ENCODE data around the gene DHCR7. TPM values are rescaled to one million over a fixed set of nuclear protein-coding genes. Genes with fewer than 3 reads are reported as not detected.

DHCR7 gene
- total and polyA plus RNA-seq, 7 donors, result 4.9 to 15.1 (median 8.4) TPM

GRCh38 chr11:71446150-71446549 lies 2.0 kb downstream of the DHCR7 start:
- H3K4me3 ChIP-seq, result no peak overlapping the region
- peaks cover 3% of the 10 kb centered on the region for H3K4me1 ChIP-seq
- intact Hi-C loops (cut with DNase I), result no loop called here
- no peak for TF ChIP-seq CTCF (IDR thresholded peaks at IDR 0.05)
- H3K9me3 ChIP-seq, result no peaks in the 10 kb centered on the region
- WGBS, 3 donors, result 94 to 96% (median 96%) methylated on average over 1 of the region's 1 CpG
- H3K36me3 ChIP-seq (ENCODE audit: insufficient read depth in 1 of 2, low read depth in 1 of 2), result peaks cover 2 to 38% of the 10 kb centered on the region in 2 donors
- ATAC-seq, result no peak
- no peak overlapping the region for H3K27ac ChIP-seq
- DNase-seq, result no peak
- H3K27me3 ChIP-seq (ENCODE audit: insufficient read depth in 3 of 3, low read length in 2 of 3), result no peaks in the 10 kb centered on the region

GRCh38 chr11:71444811-71445210 lies 3.4 kb downstream of the DHCR7 start:
- ATAC-seq (no peak), DNase-seq (no peak)
- H3K27ac ChIP-seq, result no peak overlapping the region
- H3K27me3 ChIP-seq (ENCODE audit: insufficient read depth in 3 of 3, low read length in 2 of 3), result no peaks in the 10 kb centered on the region
- 93 to 99% (median 96%) methylated on average over 6 of the region's 6 CpGs for WGBS, 3 donors
- H3K4me1 ChIP-seq, result no peaks in the 10 kb centered on the region
- peaks cover 2 to 48% of the 10 kb centered on the region in 2 donors for H3K36me3 ChIP-seq (ENCODE audit: insufficient read depth in 1 of 2, low read depth in 1 of 2)
- no peak for TF ChIP-seq CTCF (IDR thresholded peaks at IDR 0.05)
- no peaks in the 10 kb centered on the region for H3K9me3 ChIP-seq
- H3K4me3 ChIP-seq, result no peak overlapping the region
- intact Hi-C loops (cut with DNase I), result no loop called here

GRCh38 chr11:71443736-71444445 lies 4.3 kb downstream of the DHCR7 start:
- DNase-seq (no peak), ATAC-seq (no peak)
- Histone ChIP-seq H3K9me3 (no peaks in the 10 kb centered on the region), H3K4me3 (no peak overlapping the region), H3K36me3 (ENCODE audit: insufficient read depth in 1 of 2, low read depth in 1 of 2) (peaks cover 6 to 56% of the 10 kb centered on the region in 2 donors), H3K27ac (no peak overlapping the region), H3K27me3 (ENCODE audit: insufficient read depth in 3 of 3, low read length in 2 of 3) (no peaks in the 10 kb centered on the region), H3K4me1 (no peaks in the 10 kb centered on the region)
- intact Hi-C loops (cut with DNase I), result no loop called here
- 94 to 96% (median 94%) methylated on average over 20 of the region's 20 CpGs for WGBS, 3 donors
- TF ChIP-seq CTCF (IDR thresholded peaks at IDR 0.05), result no peak

- H3K27ac ChIP-seq, result no peak overlapping the region
- ATAC-seq, result no peak
- intact Hi-C loops (cut with DNase I), result no loop called here
- WGBS, 3 donors, result 96 to 98% (median 98%) methylated on average over 5 of the region's 5 CpGs
- no peak overlapping the region for H3K4me3 ChIP-seq
- H3K4me1 ChIP-seq, result no peaks in the 10 kb centered on the region
- H3K36me3 ChIP-seq (ENCODE audit: insufficient read depth in 1 of 2, low read depth in 1 of 2), result peaks cover 10 to 63% of the 10 kb centered on the region in 2 donors
- H3K9me3 ChIP-seq, result no peaks in the 10 kb centered on the region
- no peak for DNase-seq
- H3K27me3 ChIP-seq (ENCODE audit: insufficient read depth in 3 of 3, low read length in 2 of 3), result no peaks in the 10 kb centered on the region
- no peak for TF ChIP-seq CTCF (IDR thresholded peaks at IDR 0.05)
Observed at GRCh38 chr11:71442880-71443279, 5.3 kb downstream of the DHCR7 start.

GRCh38 chr11:71442123-71442522 lies 6.1 kb downstream of the DHCR7 start:
- WGBS, 3 donors, result 90 to 95% (median 93%) methylated on average over 8 of the region's 8 CpGs
- ATAC-seq, result no peak

More at GRCh38 chr11:71442123-71442522, 6.1 kb downstream of the DHCR7 start:
- Histone ChIP-seq H3K4me1 (no peaks in the 10 kb centered on the region), H3K27me3 (ENCODE audit: insufficient read depth in 3 of 3, low read length in 2 of 3) (no peaks in the 10 kb centered on the region), H3K27ac (no peak overlapping the region), H3K36me3 (ENCODE audit: insufficient read depth in 1 of 2, low read depth in 1 of 2) (peaks cover 10 to 63% of the 10 kb centered on the region in 2 donors), H3K9me3 (no peaks in the 10 kb centered on the region), H3K4me3 (no peak overlapping the region)
- no peak for TF ChIP-seq CTCF (IDR thresholded peaks at IDR 0.05)
- DNase-seq, result no peak
- intact Hi-C loops (cut with DNase I), result no loop called here

All from psoas muscle (tissue), 8 donors.